C4-2B (cell line): ENCODE data around the gene TMEM106C.

Experiments
- H3K27ac ChIP-seq: fragments of 450-650 bp; 2 replicates; pipeline ENCODE4 v1.5.1; 2017
- ZFX ChIP-seq: fragments of 450-650 bp; IDR thresholded peaks from 2 replicates; pipeline ENCODE4 v1.6.1; 2017
- TF ChIP-seq, protein P1 (sequence below): fragments of 450-650 bp; conservative IDR thresholded peaks from 2 replicates; pipeline ENCODE4 v1.5.1; 2017; ENCODE audit warnings: mild to moderate bottlenecking

TMEM106C gene

GRCh38 chr12:47938093-47938492, 25.3 kb upstream of the TMEM106C start:
- no peak overlapping the region for H3K27ac ChIP-seq
- TF ChIP-seq ZFX = no peak
- TF ChIP-seq, protein P1, sequence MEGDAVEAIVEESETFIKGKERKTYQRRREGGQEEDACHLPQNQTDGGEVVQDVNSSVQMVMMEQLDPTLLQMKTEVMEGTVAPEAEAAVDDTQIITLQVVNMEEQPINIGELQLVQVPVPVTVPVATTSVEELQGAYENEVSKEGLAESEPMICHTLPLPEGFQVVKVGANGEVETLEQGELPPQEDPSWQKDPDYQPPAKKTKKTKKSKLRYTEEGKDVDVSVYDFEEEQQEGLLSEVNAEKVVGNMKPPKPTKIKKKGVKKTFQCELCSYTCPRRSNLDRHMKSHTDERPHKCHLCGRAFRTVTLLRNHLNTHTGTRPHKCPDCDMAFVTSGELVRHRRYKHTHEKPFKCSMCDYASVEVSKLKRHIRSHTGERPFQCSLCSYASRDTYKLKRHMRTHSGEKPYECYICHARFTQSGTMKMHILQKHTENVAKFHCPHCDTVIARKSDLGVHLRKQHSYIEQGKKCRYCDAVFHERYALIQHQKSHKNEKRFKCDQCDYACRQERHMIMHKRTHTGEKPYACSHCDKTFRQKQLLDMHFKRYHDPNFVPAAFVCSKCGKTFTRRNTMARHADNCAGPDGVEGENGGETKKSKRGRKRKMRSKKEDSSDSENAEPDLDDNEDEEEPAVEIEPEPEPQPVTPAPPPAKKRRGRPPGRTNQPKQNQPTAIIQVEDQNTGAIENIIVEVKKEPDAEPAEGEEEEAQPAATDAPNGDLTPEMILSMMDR = no peak

DNA sequence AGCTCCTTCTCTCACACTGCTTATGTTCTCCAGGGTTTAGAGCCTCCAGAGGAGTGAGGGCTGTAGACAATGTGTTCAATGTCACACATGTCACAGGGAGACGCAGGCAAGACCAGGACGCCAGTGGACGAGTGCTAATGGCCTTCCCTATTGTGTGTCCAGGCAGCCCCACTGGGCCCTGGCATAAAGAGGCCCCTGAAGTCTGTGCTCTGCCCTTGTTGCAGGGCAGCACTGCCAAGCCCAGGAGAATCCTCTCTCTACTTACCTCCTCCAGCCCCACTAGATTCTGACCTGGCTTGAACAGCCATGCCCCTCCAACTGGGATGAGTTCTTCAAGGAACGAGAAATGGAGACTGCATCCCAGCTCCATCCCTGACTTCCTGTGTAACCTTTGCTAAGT, 24.8 kb upstream of the TMEM106C start:
- TF ChIP-seq, protein P1 = no peak
- TF ChIP-seq ZFX = no peak
- no peak overlapping the region for H3K27ac ChIP-seq

- H3K27ac ChIP-seq = no peak overlapping the region
- TF ChIP-seq, protein P1 = no peak
- no peak for TF ChIP-seq ZFX
These were observed 24.3 kb upstream of the TMEM106C start for GRCh38 chr12:47939009-47939601.

DNA sequence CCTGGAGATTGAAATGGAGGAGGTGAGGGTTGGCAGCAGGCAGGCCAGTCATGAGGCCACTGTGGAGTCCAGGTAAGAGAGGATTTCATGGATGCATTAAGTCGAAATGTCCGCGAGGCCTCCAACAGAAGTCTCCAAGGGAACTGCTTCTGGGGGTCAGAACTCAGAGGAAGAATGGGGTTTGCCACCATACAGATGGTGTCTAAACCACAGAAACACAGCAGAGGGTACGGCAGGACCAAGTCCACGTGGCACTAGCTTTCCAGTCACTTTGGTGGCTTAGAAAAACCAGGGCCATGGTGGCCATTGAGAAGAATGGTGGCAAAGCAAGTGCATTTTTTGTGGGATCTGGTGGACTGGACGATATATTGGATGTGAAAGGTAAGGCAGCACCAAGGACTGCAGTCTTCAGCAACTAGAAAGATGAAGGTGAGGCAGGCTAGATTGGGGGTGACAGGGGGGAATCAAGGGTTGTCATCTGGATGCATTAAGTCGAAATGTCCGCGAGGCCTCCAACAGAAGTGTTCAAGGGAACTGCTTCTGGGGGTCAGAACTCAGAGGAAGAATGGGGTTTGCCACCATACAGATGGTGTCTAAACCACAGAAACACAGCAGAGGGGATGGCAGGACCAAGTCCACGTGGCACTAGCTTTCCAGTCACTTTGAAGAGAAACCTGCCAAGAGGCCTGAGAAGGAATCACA, 22.5 kb upstream of the TMEM106C start:
- H3K27ac ChIP-seq = no peak overlapping the region
- no peak for TF ChIP-seq ZFX
- TF ChIP-seq, protein P1 = no peak

DNA sequence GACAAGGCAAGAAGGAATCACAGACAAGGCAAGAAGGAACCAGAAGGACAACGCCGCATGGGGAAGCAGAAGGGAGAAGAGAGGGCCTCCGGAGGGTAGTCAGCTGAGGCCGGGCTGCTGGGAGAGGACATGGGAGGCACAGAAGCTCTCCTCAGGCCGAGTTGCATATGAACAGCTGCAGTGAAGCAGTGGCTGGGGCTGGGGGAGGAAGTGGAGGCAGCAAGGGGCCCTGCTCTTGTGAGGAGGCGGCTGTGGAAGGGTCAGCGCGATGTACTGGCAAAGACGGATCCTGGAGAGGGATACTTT, 22.0 kb upstream of the TMEM106C start:
- no peak overlapping the region for H3K27ac ChIP-seq
- TF ChIP-seq, protein P1 = no peak
- TF ChIP-seq ZFX = no peak

DNA sequence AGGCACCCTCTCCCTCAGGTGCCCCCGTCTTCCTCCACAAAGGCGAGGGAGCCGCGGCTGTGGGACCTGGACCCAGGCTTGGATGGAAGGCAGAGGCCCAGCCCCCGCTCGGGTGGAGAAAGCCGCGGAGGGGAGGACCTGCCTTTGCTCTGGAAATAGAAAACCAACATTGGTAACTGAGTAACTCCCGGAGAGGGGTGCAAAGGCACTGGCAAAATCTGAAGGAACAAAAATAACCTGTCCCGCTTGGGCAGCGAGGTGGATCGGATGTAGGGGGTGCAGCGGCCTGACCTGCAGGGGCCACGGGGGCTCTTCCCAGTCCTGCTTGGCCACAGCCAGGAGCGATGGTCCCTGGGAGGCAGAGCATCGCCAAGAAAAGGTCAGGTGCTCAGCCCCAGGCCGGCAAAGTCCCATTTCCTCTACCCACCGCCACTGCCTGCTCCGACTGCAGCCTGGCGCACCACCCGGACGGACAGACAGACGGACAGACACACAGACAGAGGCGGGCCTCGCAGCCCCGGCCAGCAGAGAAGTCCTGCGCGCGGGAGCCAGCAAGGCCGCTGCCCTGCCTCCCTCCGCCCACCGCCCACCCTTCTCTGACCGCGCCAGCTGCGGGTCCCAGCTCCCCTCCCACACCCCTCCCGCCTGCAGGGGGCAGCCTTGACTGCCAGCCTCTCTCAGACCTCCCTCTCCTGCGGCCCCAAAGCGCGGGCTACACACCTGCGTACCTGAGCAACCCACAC, 21.4 kb upstream of the TMEM106C start:
- TF ChIP-seq ZFX = no peak
- TF ChIP-seq, protein P1 = no peak; the same call in 1 of the 2 replicates
- no peak overlapping the region for H3K27ac ChIP-seq

- TF ChIP-seq ZFX = no peak
- TF ChIP-seq, protein P1 = peak; percentile 8; the same call in 1 of the 2 replicates
- peak overlapping the region; percentile 24; the same call in 1 of the 2 replicates for H3K27ac ChIP-seq
These were observed 20.7 kb upstream of the TMEM106C start for GRCh38 chr12:47942614-47943225.
